Measurements from ENCODE around the gene TRMT112.

Gene TRMT112

GRCh38 chr11:64281957-64282770 lies 35.2 kb downstream of the TRMT112 start:
- intact Hi-C loops (cut with micrococcal nuclease): no loop called here

GRCh38 chr11:64278576-64279190 lies 38.7 kb downstream of the TRMT112 start:
- H3K36me3 Mint-ChIP-seq (ENCODE audit: low read depth): peaks cover 76% of the 10 kb centered on the region
- H3K4me1 Mint-ChIP-seq (ENCODE audit: low read depth): peaks cover 40% of the 10 kb centered on the region
- peak overlapping the region; percentile 19 for H3K27ac Mint-ChIP-seq
- no peak overlapping the region for H3K4me3 Mint-ChIP-seq
- H3K9me3 Mint-ChIP-seq: no peaks in the 10 kb centered on the region
- H3K27me3 Mint-ChIP-seq: no peaks in the 10 kb centered on the region
- intact Hi-C loops (cut with micrococcal nuclease): no loop called here

More at GRCh38 chr11:64281957-64282770, 35.2 kb downstream of the TRMT112 start:
- H3K4me1 Mint-ChIP-seq (ENCODE audit: low read depth): peaks cover 52% of the 10 kb centered on the region
- H3K27ac Mint-ChIP-seq: no peak overlapping the region
- H3K27me3 Mint-ChIP-seq: no peaks in the 10 kb centered on the region
- peaks cover 63% of the 10 kb centered on the region for H3K36me3 Mint-ChIP-seq (ENCODE audit: low read depth)
- H3K9me3 Mint-ChIP-seq: no peaks in the 10 kb centered on the region
- no peak overlapping the region for H3K4me3 Mint-ChIP-seq

GRCh38 chr11:64276653-64277431 lies 40.5 kb downstream of the TRMT112 start:
- Mint-ChIP-seq H3K27me3 (no peaks in the 10 kb centered on the region), H3K9me3 (no peaks in the 10 kb centered on the region), H3K4me1 (ENCODE audit: low read depth) (peaks cover 32% of the 10 kb centered on the region), H3K4me3 (no peak overlapping the region), H3K36me3 (ENCODE audit: low read depth) (peaks cover 65% of the 10 kb centered on the region), H3K27ac (peak overlapping the region; percentile 41)
- intact Hi-C loops (cut with micrococcal nuclease): no loop called here

- Mint-ChIP-seq H3K27ac (no peak overlapping the region), H3K4me3 (no peak overlapping the region), H3K9me3 (no peaks in the 10 kb centered on the region), H3K27me3 (no peaks in the 10 kb centered on the region), H3K36me3 (ENCODE audit: low read depth) (peaks cover 62% of the 10 kb centered on the region), H3K4me1 (ENCODE audit: low read depth) (peaks cover 26% of the 10 kb centered on the region)
- intact Hi-C loops (cut with micrococcal nuclease): no loop called here
Measured at GRCh38 chr11:64275841-64276240, 41.5 kb downstream of the TRMT112 start.

- Mint-ChIP-seq H3K9me3 (no peaks in the 10 kb centered on the region), H3K36me3 (ENCODE audit: low read depth) (peaks cover 64% of the 10 kb centered on the region), H3K4me3 (no peak overlapping the region), H3K27ac (no peak overlapping the region), H3K27me3 (no peaks in the 10 kb centered on the region), H3K4me1 (ENCODE audit: low read depth) (peaks cover 26% of the 10 kb centered on the region)
- intact Hi-C loops (cut with micrococcal nuclease): no loop called here
Measured at GRCh38 chr11:64275031-64275800, 42.1 kb downstream of the TRMT112 start.

- no peaks in the 10 kb centered on the region for H3K9me3 Mint-ChIP-seq
- H3K4me1 Mint-ChIP-seq (ENCODE audit: low read depth): peaks cover 53% of the 10 kb centered on the region
- H3K27ac Mint-ChIP-seq: peak overlapping the region; percentile 91
- intact Hi-C loops (cut with micrococcal nuclease): loop anchor here (1.0 to 2.0 kb wide), 5 partner anchors 16 to 63 kb away; partner anchors contain the start of genes ESRRA, FERMT3, FKBP2 and GPR137
- no peaks in the 10 kb centered on the region for H3K27me3 Mint-ChIP-seq
- peak overlapping the region; percentile 98 for H3K4me3 Mint-ChIP-seq
- peaks cover 72% of the 10 kb centered on the region for H3K36me3 Mint-ChIP-seq (ENCODE audit: low read depth)
Measured at GRCh38 chr11:64269540-64270220, 47.7 kb downstream of the TRMT112 start.

GRCh38 chr11:64268893-64269539 lies 48.3 kb downstream of the TRMT112 start:
- no peaks in the 10 kb centered on the region for H3K9me3 Mint-ChIP-seq
- intact Hi-C loops (cut with micrococcal nuclease): loop anchor here (2.0 kb wide), 2 partner anchors 16 to 62 kb away; partner anchors contain the start of gene FERMT3
- peaks cover 75% of the 10 kb centered on the region for H3K36me3 Mint-ChIP-seq (ENCODE audit: low read depth)
- H3K27me3 Mint-ChIP-seq: no peaks in the 10 kb centered on the region
- peak overlapping the region; percentile 98 for H3K4me3 Mint-ChIP-seq
- peak overlapping the region; percentile 91 for H3K27ac Mint-ChIP-seq
- H3K4me1 Mint-ChIP-seq (ENCODE audit: low read depth): peaks cover 53% of the 10 kb centered on the region

GRCh38 chr11:64268025-64268892 lies 49.1 kb downstream of the TRMT112 start:
- Mint-ChIP-seq H3K36me3 (ENCODE audit: low read depth) (peaks cover 77% of the 10 kb centered on the region), H3K9me3 (no peaks in the 10 kb centered on the region), H3K27me3 (no peaks in the 10 kb centered on the region), H3K4me1 (ENCODE audit: low read depth) (peaks cover 53% of the 10 kb centered on the region), H3K4me3 (peak overlapping the region; percentile 98), H3K27ac (peak overlapping the region; percentile 91)
- intact Hi-C loops (cut with micrococcal nuclease): loop anchor here (2.0 kb wide), 2 partner anchors 15 to 61 kb away; partner anchors contain the start of gene FERMT3

GRCh38 chr11:64267207-64267945 lies 50.0 kb downstream of the TRMT112 start:
- H3K9me3 Mint-ChIP-seq: no peaks in the 10 kb centered on the region
- peak overlapping the region; percentile 91 for H3K27ac Mint-ChIP-seq
- peaks cover 50% of the 10 kb centered on the region for H3K4me1 Mint-ChIP-seq (ENCODE audit: low read depth)
- intact Hi-C loops (cut with micrococcal nuclease): no loop called here
- H3K27me3 Mint-ChIP-seq: no peaks in the 10 kb centered on the region
- peak overlapping the region; percentile 98 for H3K4me3 Mint-ChIP-seq
- H3K36me3 Mint-ChIP-seq (ENCODE audit: low read depth): peaks cover 86% of the 10 kb centered on the region
